Measurements from ENCODE around the gene CEP135. TPM values are rescaled to one million over a fixed set of nuclear protein-coding genes. Genes with fewer than 3 reads are reported as not detected.

Gene CEP135
- polyA plus RNA-seq, 1 of the 3 experiments (the other 2 are of a cell fraction) = 1.6 TPM

DNA sequence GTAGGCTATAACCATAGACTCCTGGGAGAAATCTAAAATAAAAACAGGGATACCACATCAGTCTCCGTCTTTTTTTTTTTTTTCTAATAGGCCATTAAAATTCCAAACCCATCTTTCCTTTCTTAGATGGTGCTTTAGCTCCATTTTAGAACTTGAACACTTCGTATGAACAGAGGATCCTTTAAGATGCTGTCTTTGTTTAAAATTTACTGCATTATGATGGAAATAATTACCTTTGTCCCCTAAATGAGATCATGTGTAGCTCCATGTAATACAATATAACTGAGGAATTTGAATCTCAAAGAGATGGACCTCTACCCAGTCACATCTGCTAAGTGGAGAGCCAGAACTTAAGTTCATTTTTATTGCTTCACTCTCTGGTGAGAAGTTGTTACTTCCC lies 47.9 kb downstream of the CEP135 start:
- Histone ChIP-seq H3K27me3 (ENCODE audit: insufficient read depth) (no peaks in the 10 kb centered on the region), H3F3A (replicated peaks; ENCODE audit: insufficient read depth) (no peaks in the 10 kb centered on the region), H3K4me1 (ENCODE audit: control insufficient read depth in 1 of 2, insufficient read depth in 2 of 2, low read depth in 1 of 2, low read length in 1 of 2) (no peaks in the 10 kb centered on the region), H3K9me3 (no peaks in the 10 kb centered on the region), H3K9me2 (no peaks in the 10 kb centered on the region), H2AFZ (ENCODE audit: low read depth) (no peak overlapping the region), H4K20me1 (ENCODE audit: insufficient read depth) (no peaks in the 10 kb centered on the region), H3K9ac (no peak overlapping the region), H3K4me2 (no peak overlapping the region), H3K79me2 (ENCODE audit: insufficient read depth) (no peaks in the 10 kb centered on the region), H3K4me3 (ENCODE audit: low read depth in 2 of 2, low read length in 1 of 2) (no peak overlapping the region), H3K36me3 (replicated peaks in 1 of 2; ENCODE audit: control insufficient read depth in 1 of 2, insufficient read depth in 2 of 2, low read length in 1 of 2) (peaks cover 24 to 37% of the 10 kb centered on the region in 2 experiments), H3K27ac (ENCODE audit: low read depth in 2 of 2, low read length in 1 of 2) (no peak overlapping the region)
- ChIA-PET POLR2A (no interaction called here), CTCF (interaction anchor here (1.2 kb wide), 1 partner anchor 8 kb away, joined by 5 read pairs; no protein-coding TSS in a partner anchor)
- WGBS (ENCODE audit: low lambda C conversion rate) = 94% methylated on average over 2 of the region's 2 CpGs
- DNase-seq = no peak
- TF ChIP-seq IRF3 (IDR thresholded peaks at IDR 0.05; ENCODE audit: low read depth, low read length) (no peak), FOXM1 (IDR thresholded peaks at IDR 0.05; ENCODE audit: low read depth) (no peak), SIN3A (IDR thresholded peaks at IDR 0.05; ENCODE audit: borderline replicate concordance, low read depth, low read length) (no peak), GABPA (IDR thresholded peaks at IDR 0.05; ENCODE audit: low read depth) (no peak), MXI1 (IDR thresholded peaks at IDR 0.05; ENCODE audit: low read depth, low read length) (no peak), TAF1 (IDR thresholded peaks at IDR 0.05; ENCODE audit: borderline replicate concordance, low read depth, low read length) (no peak), NRF1 (IDR thresholded peaks at IDR 0.05; ENCODE audit: low read depth, low read length) (no peak), NFIC (IDR thresholded peaks at IDR 0.05; ENCODE audit: borderline replicate concordance) (no peak), ELF1 (IDR thresholded peaks at IDR 0.05) (no peak), RFX5 (IDR thresholded peaks at IDR 0.05; ENCODE audit: low read length) (no peak), PBX3 (IDR thresholded peaks at IDR 0.05) (no peak), CHD2 (IDR thresholded peaks at IDR 0.05; ENCODE audit: low read length, partially characterized antibody) (no peak), FOXJ3 (CRISPR knock-in tag; IDR thresholded peaks at IDR 0.05) (no peak), RXRA (IDR thresholded peaks at IDR 0.05; ENCODE audit: borderline replicate concordance, low read depth) (no peak), GATA2 (CRISPR knock-in tag; IDR thresholded peaks at IDR 0.05) (no peak), RCOR1 (IDR thresholded peaks at IDR 0.05; ENCODE audit: low read length) (no peak), MEF2A (IDR thresholded peaks at IDR 0.05; ENCODE audit: borderline replicate concordance, low read depth) (no peak)
- TF ChIP-seq, protein P1, sequence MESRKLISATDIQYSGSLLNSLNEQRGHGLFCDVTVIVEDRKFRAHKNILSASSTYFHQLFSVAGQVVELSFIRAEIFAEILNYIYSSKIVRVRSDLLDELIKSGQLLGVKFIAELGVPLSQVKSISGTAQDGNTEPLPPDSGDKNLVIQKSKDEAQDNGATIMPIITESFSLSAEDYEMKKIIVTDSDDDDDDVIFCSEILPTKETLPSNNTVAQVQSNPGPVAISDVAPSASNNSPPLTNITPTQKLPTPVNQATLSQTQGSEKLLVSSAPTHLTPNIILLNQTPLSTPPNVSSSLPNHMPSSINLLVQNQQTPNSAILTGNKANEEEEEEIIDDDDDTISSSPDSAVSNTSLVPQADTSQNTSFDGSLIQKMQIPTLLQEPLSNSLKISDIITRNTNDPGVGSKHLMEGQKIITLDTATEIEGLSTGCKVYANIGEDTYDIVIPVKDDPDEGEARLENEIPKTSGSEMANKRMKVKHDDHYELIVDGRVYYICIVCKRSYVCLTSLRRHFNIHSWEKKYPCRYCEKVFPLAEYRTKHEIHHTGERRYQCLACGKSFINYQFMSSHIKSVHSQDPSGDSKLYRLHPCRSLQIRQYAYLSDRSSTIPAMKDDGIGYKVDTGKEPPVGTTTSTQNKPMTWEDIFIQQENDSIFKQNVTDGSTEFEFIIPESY (IDR thresholded peaks at IDR 0.05; ENCODE audit: borderline replicate concordance, low read depth) = no peak
- TF ChIP-seq, protein P2, sequence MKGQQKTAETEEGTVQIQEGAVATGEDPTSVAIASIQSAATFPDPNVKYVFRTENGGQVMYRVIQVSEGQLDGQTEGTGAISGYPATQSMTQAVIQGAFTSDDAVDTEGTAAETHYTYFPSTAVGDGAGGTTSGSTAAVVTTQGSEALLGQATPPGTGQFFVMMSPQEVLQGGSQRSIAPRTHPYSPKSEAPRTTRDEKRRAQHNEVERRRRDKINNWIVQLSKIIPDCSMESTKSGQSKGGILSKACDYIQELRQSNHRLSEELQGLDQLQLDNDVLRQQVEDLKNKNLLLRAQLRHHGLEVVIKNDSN (IDR thresholded peaks at IDR 0.05; ENCODE audit: borderline replicate concordance, low read depth) = no peak

Data from SK-N-SH (cell line).